ENCODE data around the gene ELMO1. TPM values are rescaled to one million over a fixed set of nuclear protein-coding genes. Genes with fewer than 3 reads are reported as not detected.

ELMO1 gene
- total RNA-seq, 1 experiment from 2014 or later: 1.1 TPM

- Histone ChIP-seq H2AFZ (ENCODE audit: low read depth, low read length, poor library complexity, severe bottlenecking) (no peak overlapping the region), H3K9me2 (ENCODE audit: insufficient read depth) (no peaks in the 10 kb centered on the region), H3K9ac (ENCODE audit: low read length) (no peak overlapping the region), H3K36me3 (ENCODE audit: control insufficient read depth in 1 of 2, insufficient read depth in 2 of 2, low read length in 2 of 2) (no peaks in the 10 kb centered on the region), H3K27ac (ENCODE audit: low read depth, low read length) (no peak overlapping the region), H3K4me3 (replicated peaks in 1 of 2; ENCODE audit: low read depth in 1 of 2, low read length in 2 of 2) (no peak overlapping the region), H3K4me2 (ENCODE audit: low read length) (no peak overlapping the region), H3K9me3 (ENCODE audit: control insufficient read depth in 1 of 2, insufficient read depth in 1 of 2, low read depth in 1 of 2, low read length in 2 of 2) (no peaks in the 10 kb centered on the region), H3K27me3 (ENCODE audit: insufficient read depth, low read length) (no peaks in the 10 kb centered on the region), H3K79me2 (ENCODE audit: insufficient read depth, low read length) (no peaks in the 10 kb centered on the region), H4K20me1 (ENCODE audit: insufficient read depth) (no peaks in the 10 kb centered on the region), H3K4me1 (ENCODE audit: control insufficient read depth in 1 of 2, insufficient read depth in 2 of 2, low read length in 2 of 2) (no peaks in the 10 kb centered on the region)
- CTCF ChIA-PET: interaction anchor here (2.6 kb wide), 1 partner anchor 8 kb away, joined by 10 read pairs; no protein-coding TSS in a partner anchor
- TF ChIP-seq SRF (IDR thresholded peaks at IDR 0.05; ENCODE audit: low read depth) (no peak), CEBPB (IDR thresholded peaks at IDR 0.05; ENCODE audit: low read depth) (no peak), ZFX (IDR thresholded peaks at IDR 0.05) (no peak), ZNF274 (IDR thresholded peaks at IDR 0.05; ENCODE audit: low read depth, low read length) (no peak), POLR2AphosphoS5 (IDR thresholded peaks at IDR 0.05; ENCODE audit: low read depth, low read length) (no peak)
- no peak for ATAC-seq
- intact Hi-C loops (cut with micrococcal nuclease): no loop called here
- DNase-seq (ENCODE audit: low read depth, low spot score): no peak
- POLR2A ChIA-PET: no interaction called here
- RAD21 ChIA-PET (ENCODE audit: low non-redundant PET in 1 of 2, low total read pairs in 2 of 2, uncharacterized antibody in 2 of 2, unreplicated experiment in 2 of 2): no interaction called here
- BruUV-seq (replicated peaks): no TSS peak
These were observed 275.0 kb downstream of the ELMO1 start for GRCh38 chr7:37173670-37174069.

- no peak overlapping the region for H3K9ac ChIP-seq (ENCODE audit: low read length)
- BruUV-seq (replicated peaks): no TSS peak
- intact Hi-C loops (cut with micrococcal nuclease): no loop called here
- CTCF ChIA-PET: no interaction called here
- no peaks in the 10 kb centered on the region for H3K9me3 ChIP-seq (ENCODE audit: control insufficient read depth in 1 of 2, insufficient read depth in 1 of 2, low read depth in 1 of 2, low read length in 2 of 2)
- ATAC-seq (no peak), DNase-seq (ENCODE audit: low read depth, low spot score) (no peak)
- H3K4me1 ChIP-seq (ENCODE audit: control insufficient read depth in 1 of 2, insufficient read depth in 2 of 2, low read length in 2 of 2): no peaks in the 10 kb centered on the region
- no peak overlapping the region for H2AFZ ChIP-seq (ENCODE audit: low read depth, low read length, poor library complexity, severe bottlenecking)
- TF ChIP-seq TCF7L2 (IDR thresholded peaks at IDR 0.05; ENCODE audit: borderline replicate concordance, extremely low read depth, insufficient read depth, insufficient read length): no peak
- no peak for TF ChIP-seq SP1 (IDR thresholded peaks at IDR 0.05; ENCODE audit: low read depth)
- TF ChIP-seq JUND (IDR thresholded peaks at IDR 0.05): no peak
- TF ChIP-seq REST (IDR thresholded peaks at IDR 0.05; ENCODE audit: low read depth): no peak
- no peak for TF ChIP-seq EZH2 (IDR thresholded peaks at IDR 0.05)
- TF ChIP-seq SIN3A (IDR thresholded peaks at IDR 0.05; ENCODE audit: low read depth): no peak
- TF ChIP-seq CBX3 (IDR thresholded peaks at IDR 0.05; ENCODE audit: low read depth): no peak
- TF ChIP-seq EGR1 (IDR thresholded peaks at IDR 0.05; ENCODE audit: low read depth): no peak
- RAD21 ChIA-PET (ENCODE audit: low non-redundant PET in 1 of 2, low total read pairs in 2 of 2, uncharacterized antibody in 2 of 2, unreplicated experiment in 2 of 2): no interaction called here
- POLR2A ChIA-PET: no interaction called here
- H3K79me2 ChIP-seq (ENCODE audit: insufficient read depth, low read length): no peaks in the 10 kb centered on the region
- no peaks in the 10 kb centered on the region for H3K36me3 ChIP-seq (ENCODE audit: control insufficient read depth in 1 of 2, insufficient read depth in 2 of 2, low read length in 2 of 2)
- H3K27ac ChIP-seq (ENCODE audit: low read depth, low read length): no peak overlapping the region
- no peaks in the 10 kb centered on the region for H3K9me2 ChIP-seq (ENCODE audit: insufficient read depth)
- no peak overlapping the region for H3K4me3 ChIP-seq (replicated peaks in 1 of 2; ENCODE audit: low read depth in 1 of 2, low read length in 2 of 2)
- no peaks in the 10 kb centered on the region for H4K20me1 ChIP-seq (ENCODE audit: insufficient read depth)
- H3K27me3 ChIP-seq (ENCODE audit: insufficient read depth, low read length): no peaks in the 10 kb centered on the region
- no peak overlapping the region for H3K4me2 ChIP-seq (ENCODE audit: low read length)
These were observed 286.6 kb downstream of the ELMO1 start for GRCh38 chr7:37162106-37162505.
